HepG2 (cell line): Measurements from ENCODE around the gene LARP1. TPM values are rescaled to one million over a fixed set of nuclear protein-coding genes. Genes with fewer than 3 reads are reported as not detected.
A peak's percentile ranks its signal among the peaks of the same experiment; 100 is the strongest.

Source experiments
- ASH2L ChIP-seq: fragments of 300-600, 200-600 bp; sonication (generic); IDR thresholded peaks from 2 replicates; pipeline ENCODE4 v1.7.0; 2017; ENCODE audit warnings: low read depth, mild to moderate bottlenecking, moderate library complexity, mixed read lengths, low read length; ENCODE audit not compliant: insufficient read length
- ATF5 ChIP-seq: sonication (generic); formaldehyde crosslinking; IDR thresholded peaks from 2 replicates; pipeline ENCODE4 v1.4.0; 2020; ENCODE audit warnings: mild to moderate bottlenecking, low read depth, missing genetic modification reagents
- ATRX ChIP-seq: sonication (generic); formaldehyde crosslinking; IDR thresholded peaks from 2 replicates; pipeline ENCODE4 v1.4.0; 2020; ENCODE audit warnings: missing genetic modification reagents, borderline replicate concordance
- BRD4 ChIP-seq: sonication (generic); formaldehyde crosslinking; IDR thresholded peaks from 2 replicates; pipeline ENCODE4 v1.4.0; 2020; ENCODE audit warnings: missing genetic modification reagents
- BRF2 ChIP-seq: sonication (generic); formaldehyde crosslinking; IDR thresholded peaks from 2 replicates; pipeline ENCODE4 v1.8.1; 2022; ENCODE audit warnings: mild to moderate bottlenecking, missing genetic modification reagents
- CENPT ChIP-seq: sonication (generic); formaldehyde crosslinking; IDR thresholded peaks from 2 replicates; pipeline ENCODE4 v1.8.0; 2022; ENCODE audit warnings: low read depth, mild to moderate bottlenecking, moderate library complexity, missing genetic modification reagents
- CHD2 ChIP-seq: IDR thresholded peaks from 2 replicates; pipeline ENCODE4 v1.6.1; 2011; ENCODE audit warnings: low read depth, low read length, improper control_type of control experiment
- ELF3 ChIP-seq: IDR thresholded peaks from 2 replicates; pipeline ENCODE4 v1.6.1; 2016; ENCODE audit warnings: missing genetic modification reagents, missing compliant biosample characterization
- FOXA1 ChIP-seq, 2 experiments: fragments of 450-650 bp in 1 of 2; sonication (generic) in 1 of 2; formaldehyde crosslinking in 1 of 2; IDR thresholded peaks; 2 replicates each; pipeline versions ENCODE4 v1.4.0 to v1.6.1; 2016 to 2020; ENCODE audit warnings: missing genetic modification reagents in 1 of 2
- GLI4 ChIP-seq: sonication (generic); formaldehyde crosslinking; IDR thresholded peaks from 2 replicates; pipeline ENCODE4 v1.5.1; 2020; ENCODE audit warnings: missing genetic modification reagents, mild to moderate bottlenecking, moderate library complexity, borderline replicate concordance
- HCFC1 ChIP-seq: fragments of 150-350 bp; IDR thresholded peaks from 2 replicates; pipeline ENCODE4 v1.6.1; 2014; ENCODE audit warnings: low read depth, low read length
- HDAC2 ChIP-seq: sonication (generic); formaldehyde crosslinking; IDR thresholded peaks from 2 replicates; pipeline ENCODE4 v1.4.0; 2020; ENCODE audit warnings: missing genetic modification reagents
- HNF1B ChIP-seq: sonication (generic); formaldehyde crosslinking; IDR thresholded peaks from 2 replicates; pipeline ENCODE4 v1.5.1; 2020; ENCODE audit warnings: mild to moderate bottlenecking, moderate library complexity, missing genetic modification reagents
- IKZF5 ChIP-seq: IDR thresholded peaks from 2 replicates; pipeline ENCODE4 v1.6.1; 2018; ENCODE audit warnings: missing genetic modification reagents, mild to moderate bottlenecking, missing compliant biosample characterization
- NCOA5 ChIP-seq: sonication (generic); formaldehyde crosslinking; IDR thresholded peaks from 2 replicates; pipeline ENCODE4 v1.4.0; 2020; ENCODE audit warnings: missing genetic modification reagents
- PLRG1 ChIP-seq: fragments of 450-650 bp; conservative IDR thresholded peaks from 2 replicates; pipeline ENCODE4 v1.6.1; 2016
- RORA ChIP-seq: sonication (generic); formaldehyde crosslinking; IDR thresholded peaks from 2 replicates; pipeline ENCODE4 v1.5.0; 2020; ENCODE audit warnings: mild to moderate bottlenecking, missing genetic modification reagents, moderate library complexity
- TBL1XR1 ChIP-seq: fragments of 150-350 bp; IDR thresholded peaks from 2 replicates; pipeline ENCODE4 v1.6.1; 2014; ENCODE audit warnings: borderline replicate concordance, low read length; ENCODE audit not compliant: partially characterized antibody
- TBX3 ChIP-seq: fragments of 450-650 bp; IDR thresholded peaks from 2 replicates; pipeline ENCODE4 v1.6.1; 2017; ENCODE audit warnings: antibody characterized with exemption, mild to moderate bottlenecking, inconsistent platforms, borderline replicate concordance
- ZBTB7B ChIP-seq: sonication (generic); formaldehyde crosslinking; IDR thresholded peaks from 2 replicates; pipeline ENCODE4 v1.4.0; 2020; ENCODE audit warnings: missing genetic modification reagents
- ZFP62 ChIP-seq: sonication (generic); formaldehyde crosslinking; IDR thresholded peaks from 2 replicates; pipeline ENCODE4 v1.4.0; 2020; ENCODE audit warnings: missing genetic modification reagents
- ZNF3 ChIP-seq: IDR thresholded peaks from 2 replicates; pipeline ENCODE4 v1.7.0; 2017; ENCODE audit warnings: inconsistent platforms
- ZNF362 ChIP-seq: sonication (generic); formaldehyde crosslinking; IDR thresholded peaks from 2 replicates; pipeline ENCODE4 v1.4.0; 2020; ENCODE audit warnings: missing genetic modification reagents, mild to moderate bottlenecking, borderline replicate concordance
- ZSCAN5A ChIP-seq: sonication (generic); formaldehyde crosslinking; IDR thresholded peaks from 2 replicates; pipeline ENCODE4 v1.8.0; 2022; ENCODE audit warnings: mild to moderate bottlenecking, missing genetic modification reagents, borderline replicate concordance
- polyA plus RNA-seq, 8 experiments: library from polyadenylated mRNA; depleted of rRNA in 3 of 8; stranded (reverse) in 7 of 8; unstranded in 1 of 8; fragments of >200 nt; fragmentation: Illumina TruSeq in 4 of 8; extraction: Trizol in 4 of 8; gene quantifications; 2 replicates each; pipeline versions ENCODE4 v1.2.1 to v1.2.3, GENCODE V29; 2011 to 2016; ENCODE audit warnings: low read depth in 4 of 8, missing spikeins in 1 of 8, mixed read lengths in 1 of 8; ENCODE audit not compliant: insufficient read depth in 1 of 8
- total RNA-seq, 5 experiments: library from RNA; depleted of rRNA; stranded (reverse); fragments of >200 nt; fragmentation: Illumina TruSeq; extraction: Trizol; gene quantifications; 2 replicates each; pipeline ENCODE4 v1.2.3, GENCODE V29; 2016; ENCODE audit warnings: low read depth in 1 of 5

LARP1 gene
- total and polyA plus RNA-seq, 2 of the 13 experiments (the other 11 are each of a cell fraction or from before 2014, with no cell fraction given): 45.2 to 61.4 TPM

- TF ChIP-seq ATRX (CRISPR knock-in tag): no peak
- no peak for TF ChIP-seq BRD4 (CRISPR knock-in tag)
- no peak for TF ChIP-seq CHD2
- TF ChIP-seq RORA (CRISPR knock-in tag): no peak
- TF ChIP-seq FOXA1 (IDR thresholded peaks at IDR 0.05): peak; percentile 88
- peak; percentile 81 for TF ChIP-seq FOXA1 (CRISPR knock-in tag; IDR thresholded peaks at IDR 0.05)
- TF ChIP-seq ZNF3: no peak
- no peak for TF ChIP-seq CENPT
- TF ChIP-seq TBL1XR1: peak; percentile 81
- peak; percentile 47; the same call in 1 of the 2 replicates for TF ChIP-seq HDAC2 (CRISPR knock-in tag)
- no peak for TF ChIP-seq ZSCAN5A (CRISPR knock-in tag)
- TF ChIP-seq GLI4 (CRISPR knock-in tag): no peak
- peak; percentile 81 for TF ChIP-seq IKZF5
- no peak for TF ChIP-seq PLRG1
- TF ChIP-seq ASH2L: no peak
- peak; percentile 68 for TF ChIP-seq ELF3
- peak; percentile 83; the same call in 1 of the 2 replicates for TF ChIP-seq TBX3
- TF ChIP-seq HNF1B (CRISPR knock-in tag): no peak
- TF ChIP-seq NCOA5: no peak
- TF ChIP-seq ZNF362 (CRISPR knock-in tag): no peak
- no peak for TF ChIP-seq BRF2 (CRISPR knock-in tag)
- TF ChIP-seq HCFC1: no peak
- no peak for TF ChIP-seq ZBTB7B (CRISPR knock-in tag)
- no peak for TF ChIP-seq ZFP62 (CRISPR knock-in tag)
- TF ChIP-seq ATF5: no peak
Measured at GRCh38 chr5:154834053-154834452, 78.9 kb downstream of the LARP1 start (continued).
